Islet precursor cell (in vitro differentiated cells): Measurements from ENCODE around the gene SDCBP2.

Experiments used
- DNase-seq: peaks from one replicate; pipeline ENCODE4 v3.0.0-alpha.2; 2018

The SDCBP2 gene

GRCh38 chr20:1327827-1328679 is 886 bp downstream of the SDCBP2 start:
- peak; percentile 31 for DNase-seq

- DNase-seq = peak; percentile 81
Measured at GRCh38 chr20:1327241-1327653, 1.7 kb downstream of the SDCBP2 start.

DNA sequence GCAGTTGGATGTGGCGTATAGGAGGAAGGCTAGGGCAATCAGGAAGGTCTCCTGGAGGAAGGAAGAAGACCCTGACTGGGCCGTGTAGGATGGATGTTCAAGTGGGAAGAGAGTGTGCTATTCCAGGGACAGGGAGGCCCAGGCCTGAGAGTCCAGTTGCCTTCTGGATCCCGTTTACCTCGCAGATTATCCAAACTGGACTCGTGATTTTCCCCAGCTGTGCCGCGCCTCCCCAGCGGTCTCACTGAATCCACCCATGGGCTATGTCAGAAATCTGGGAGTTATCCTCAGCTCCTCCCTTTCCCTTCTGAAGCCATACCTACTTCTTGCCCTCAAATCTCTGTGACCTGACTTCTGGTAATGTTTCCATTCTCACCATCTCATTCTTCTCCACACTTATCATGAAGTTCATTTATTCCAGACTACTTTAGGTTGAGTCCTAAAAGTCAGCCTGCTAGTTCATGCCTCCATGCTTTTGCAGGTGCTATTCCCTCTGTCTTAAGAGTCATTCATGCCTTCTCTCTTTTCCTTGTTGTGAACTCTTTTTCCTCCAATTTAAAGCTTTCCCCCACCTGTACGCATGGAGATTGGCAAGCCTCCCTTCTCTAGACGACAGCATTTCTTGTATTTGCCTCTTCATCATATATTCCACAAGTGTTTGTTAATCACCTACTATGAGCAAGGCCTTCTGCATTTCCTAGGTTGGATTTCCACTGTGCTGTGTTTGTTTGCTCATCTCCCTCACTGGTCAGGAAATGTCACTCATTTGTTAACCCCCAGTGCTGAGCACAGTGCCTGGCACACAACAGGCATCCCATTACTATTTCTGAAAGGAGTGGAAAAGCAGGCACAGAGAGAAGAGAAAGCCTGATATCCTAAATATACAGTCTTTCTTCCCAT is 2.7 kb downstream of the SDCBP2 start:
- peak; percentile 14 for DNase-seq

GRCh38 chr20:1325173-1326030 is 3.5 kb downstream of the SDCBP2 start:
- peak; percentile 96 for DNase-seq

GRCh38 chr20:1324598-1325172 is 4.3 kb downstream of the SDCBP2 start:
- peak; percentile 37 for DNase-seq

GRCh38 chr20:1323830-1324597 is 4.9 kb downstream of the SDCBP2 start:
- DNase-seq = peak; percentile 29

GRCh38 chr20:1323256-1323655 is 5.7 kb downstream of the SDCBP2 start:
- DNase-seq = no peak

DNA sequence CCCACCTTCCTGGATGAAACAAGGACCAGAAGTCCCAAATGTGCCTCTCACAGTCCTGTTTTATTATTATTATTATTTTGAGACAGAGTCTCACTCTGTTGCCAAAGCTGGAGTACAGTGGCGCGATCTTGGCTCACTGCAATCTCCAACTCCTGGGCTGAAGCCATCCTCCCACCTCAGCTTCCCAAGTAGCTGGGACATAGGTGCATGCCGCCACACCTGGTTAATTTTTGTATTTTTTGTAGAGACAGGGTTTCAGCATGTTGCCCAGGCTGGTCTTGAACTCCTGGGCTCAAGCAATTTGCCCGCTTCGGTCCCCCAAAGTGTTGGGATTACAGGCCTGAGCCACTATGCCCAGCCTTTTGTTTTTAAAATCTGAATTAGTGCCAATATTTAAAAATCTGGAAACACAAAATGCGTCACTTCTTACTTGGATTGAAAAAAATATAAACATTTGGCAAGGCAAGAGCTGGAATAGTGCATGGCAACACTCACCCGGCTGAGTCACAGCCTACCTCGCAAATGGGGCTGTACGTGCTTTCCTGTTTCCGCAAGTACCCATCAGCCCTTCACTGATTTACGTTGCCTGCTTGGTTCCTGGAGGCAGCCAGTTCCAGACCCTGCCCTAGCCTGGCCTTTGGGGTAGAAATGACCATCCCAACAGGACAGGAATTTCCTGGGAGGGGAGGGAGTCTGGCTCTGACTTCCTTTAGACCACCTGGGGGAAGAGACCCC is 6.3 kb downstream of the SDCBP2 start:
- DNase-seq = peak; percentile 77

GRCh38 chr20:1321654-1321939 is 7.3 kb downstream of the SDCBP2 start:
- no peak for DNase-seq

DNA sequence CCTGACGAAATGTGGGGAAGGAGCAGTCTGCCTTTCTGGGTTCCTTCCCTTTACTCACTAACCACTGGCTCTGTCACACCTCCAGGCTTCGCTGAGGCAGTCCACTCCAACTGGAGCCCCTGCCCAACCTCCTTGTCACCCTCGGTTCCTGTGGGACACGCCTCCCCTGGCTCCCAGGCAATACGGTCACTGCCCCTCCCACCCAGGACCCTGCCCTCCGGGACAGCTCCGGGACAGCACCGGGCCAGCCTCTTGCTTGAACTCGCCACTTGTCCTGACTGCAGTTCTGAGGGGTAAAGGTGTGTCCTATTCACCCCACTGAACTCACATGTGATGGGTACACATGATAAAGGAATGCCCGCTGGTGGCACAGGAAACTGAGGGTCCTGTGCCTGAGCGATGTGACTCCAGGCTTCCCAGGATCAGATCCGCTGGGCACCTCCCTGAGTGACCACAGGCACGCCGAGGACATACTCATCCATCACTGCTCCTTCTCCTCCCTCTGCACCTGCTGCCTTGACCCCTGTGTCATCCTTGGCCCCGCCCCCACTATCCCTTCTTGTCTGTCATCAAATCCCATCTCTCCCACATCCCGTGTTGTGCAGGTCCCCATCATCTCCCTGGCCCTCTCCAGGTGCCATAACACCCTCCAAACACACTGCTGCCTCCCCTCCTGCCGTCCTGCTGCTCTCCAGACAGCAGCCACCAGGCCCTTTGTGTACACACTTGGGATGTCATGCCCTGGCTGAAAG is 7.9 kb downstream of the SDCBP2 start:
- DNase-seq = no peak

- DNase-seq = no peak
Measured at GRCh38 chr20:1320016-1320415, 8.9 kb downstream of the SDCBP2 start.

DNA sequence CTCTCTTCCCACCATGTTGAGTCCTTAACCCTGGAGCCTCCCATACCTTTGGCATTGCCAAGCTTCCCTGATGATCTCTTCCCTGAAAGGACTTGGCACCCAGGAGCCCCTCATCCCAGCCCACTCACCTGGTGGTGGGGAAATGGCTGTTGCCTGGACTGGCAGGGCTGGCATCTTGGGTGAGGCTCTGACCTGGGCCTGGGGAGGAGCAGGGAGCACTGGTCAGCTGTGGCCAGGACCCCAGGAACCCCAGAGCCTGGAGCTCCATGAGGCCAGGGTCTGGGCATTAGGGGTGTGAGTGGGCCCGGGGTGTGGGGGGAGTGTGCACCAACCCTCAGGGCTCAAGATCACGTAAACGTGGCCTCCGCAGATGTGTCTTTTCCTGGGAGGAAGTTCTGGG is 9.5 kb downstream of the SDCBP2 start:
- DNase-seq = no peak

DNA sequence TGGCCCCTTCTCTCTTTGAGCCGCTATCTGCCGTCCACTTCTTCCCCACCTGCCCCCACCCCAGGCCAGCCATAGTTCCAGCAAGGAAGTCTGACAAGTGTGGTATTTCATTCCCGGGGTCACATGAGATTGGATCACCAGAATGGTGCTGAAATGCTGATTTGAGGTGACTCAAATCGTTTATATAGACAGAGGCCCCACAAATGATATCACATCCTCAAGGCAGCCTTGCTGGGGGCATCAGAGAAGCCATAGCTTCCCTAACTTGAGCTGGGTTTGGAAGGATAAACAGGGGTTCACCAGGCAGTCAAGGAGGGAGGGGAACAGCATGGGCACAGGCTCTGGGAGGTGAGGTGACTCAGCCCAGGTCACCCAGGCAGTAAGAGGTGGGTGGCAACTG is 9.9 kb downstream of the SDCBP2 start:
- no peak for DNase-seq

- no peak for DNase-seq
Measured at GRCh38 chr20:1317545-1318255, 11.2 kb downstream of the SDCBP2 start.

- DNase-seq = no peak
Measured at GRCh38 chr20:1315804-1316203, 13.1 kb downstream of the SDCBP2 start.

- peak; percentile 78 for DNase-seq
Measured at GRCh38 chr20:1313236-1313964, 15.5 kb downstream of the SDCBP2 start.

DNA sequence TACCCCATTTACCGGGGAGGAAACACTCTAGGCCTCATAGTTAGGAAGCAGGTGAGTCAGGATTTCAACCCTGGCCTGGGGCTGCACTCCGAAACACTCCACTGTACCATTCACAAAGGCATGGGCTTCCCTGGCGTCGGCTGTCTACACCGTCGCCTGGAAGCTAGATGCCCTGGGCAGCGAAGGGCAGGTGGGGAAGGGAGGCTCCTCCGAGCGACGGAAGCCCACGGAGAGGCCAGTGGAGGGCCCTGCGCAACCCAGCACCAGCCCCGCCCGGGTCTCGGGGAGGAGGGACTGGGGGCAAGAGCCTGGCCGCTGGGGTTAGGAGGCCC is 16.1 kb downstream of the SDCBP2 start:
- no peak for DNase-seq

DNA sequence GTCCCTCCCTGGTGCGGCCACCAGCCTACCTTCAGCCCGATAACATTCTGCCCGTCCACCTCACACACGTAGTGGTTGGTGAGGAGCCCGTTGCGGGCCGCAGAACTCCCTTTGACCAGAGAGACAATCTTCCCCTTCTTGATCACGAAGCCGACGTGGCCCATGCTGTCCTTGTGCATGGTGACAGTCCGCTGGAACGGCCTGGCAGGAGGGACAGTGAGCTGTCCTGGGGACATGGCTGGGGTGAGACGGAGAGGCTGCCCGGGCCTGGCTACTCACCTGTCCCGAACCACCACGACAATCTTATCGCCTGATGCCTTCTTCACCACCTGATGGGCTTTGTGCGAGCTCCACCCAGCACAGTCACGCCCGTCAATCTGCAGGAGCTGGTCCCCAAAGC is 16.6 kb downstream of the SDCBP2 start:
- DNase-seq = no peak

DNA sequence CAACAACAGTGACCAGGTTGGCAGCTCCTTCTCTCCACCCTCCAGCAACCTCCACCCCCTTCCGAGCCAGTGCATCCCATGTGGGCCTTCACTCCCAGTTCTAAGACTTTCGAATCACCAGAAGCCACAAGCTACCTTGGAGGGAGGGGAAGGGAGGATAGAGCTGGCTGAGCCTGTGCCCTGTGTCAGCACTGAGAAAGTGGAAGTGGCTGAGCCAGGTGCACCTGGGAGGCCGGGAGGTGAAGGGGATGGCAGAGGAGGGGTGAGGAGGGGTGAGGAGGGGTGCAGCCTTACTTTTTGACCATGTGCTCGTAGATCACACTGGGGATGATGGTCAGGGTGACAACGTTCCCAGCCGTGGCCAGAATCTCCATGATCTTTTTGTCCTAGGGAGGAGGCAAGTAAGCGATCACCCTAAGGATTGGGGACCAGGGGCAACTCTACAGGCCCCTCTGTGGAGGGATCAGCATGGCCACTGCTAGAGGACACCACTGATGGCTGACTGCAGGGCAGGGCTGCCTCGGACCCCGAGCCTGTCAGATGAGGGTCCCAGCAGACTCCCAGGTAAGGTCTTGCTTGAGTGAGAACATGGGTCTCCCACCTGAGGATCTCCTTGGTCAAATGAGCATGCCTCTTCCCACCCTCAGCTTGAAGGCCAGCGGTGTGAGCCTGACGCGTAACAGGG is 18.3 kb downstream of the SDCBP2 start:
- DNase-seq = no peak
